Activated naive CD4-positive, alpha-beta T cell treated with anti-CD3 and anti-CD28 coated beads for 36 hours (primary cell): ENCODE data around the gene PARD3B. TPM values are rescaled to one million over a fixed set of nuclear protein-coding genes. Genes with fewer than 3 reads are reported as not detected.

Experiments
- CTCF ChIA-PET: fragments of 350-600 bp; sonication (Branson Sonifier 250); formaldehyde crosslinking; loops from one replicate; lab custom pipeline; 2021; ENCODE audit warnings: antibody characterized with exemption; lab: Charles Lee
- DNase-seq: peaks from one replicate; pipeline ENCODE4 v3.0.0-alpha.2; 2020
- H3K27ac Mint-ChIP-seq: one replicate; pipeline ENCODE4 v1.8.0; 2021; ENCODE audit warnings: mild to moderate bottlenecking, mixed read lengths
- H3K27me3 Mint-ChIP-seq: one replicate; pipeline ENCODE4 v1.8.0; 2021; ENCODE audit warnings: low read depth, mixed read lengths
- H3K36me3 Mint-ChIP-seq: one replicate; pipeline ENCODE4 v1.8.0; 2021; ENCODE audit warnings: low read depth, mixed read lengths
- H3K4me1 Mint-ChIP-seq: one replicate; pipeline ENCODE4 v1.8.0; 2021; ENCODE audit warnings: low read depth, mixed read lengths
- H3K4me3 Mint-ChIP-seq: one replicate; pipeline ENCODE4 v1.8.0; 2021; ENCODE audit warnings: mild to moderate bottlenecking, moderate library complexity, mixed read lengths
- H3K9me3 Mint-ChIP-seq: one replicate; pipeline ENCODE4 v1.8.0; 2021; ENCODE audit warnings: mixed read lengths
- intact Hi-C: fragments of 100-400 bp; cut with micrococcal nuclease; formaldehyde crosslinking; loops from one replicate; pipeline ENCODE4 v1.15.1; 2023
- total RNA-seq, 2 experiments: library from RNA; stranded (reverse); gene quantifications; one replicate each; pipeline ENCODE4 v1.2.3, GENCODE V29; 2021

Gene PARD3B
- total RNA-seq, 2 experiments from 2014 or later, result 0.15 to 0.43 TPM

GRCh38 chr2:204670756-204671155 lies 125.5 kb downstream of the PARD3B start:
- no peak overlapping the region for H3K4me3 Mint-ChIP-seq
- H3K4me1 Mint-ChIP-seq, result no peaks in the 10 kb centered on the region
- H3K27me3 Mint-ChIP-seq, result no peaks in the 10 kb centered on the region
- no peak for DNase-seq
- H3K27ac Mint-ChIP-seq, result no peak overlapping the region
- CTCF ChIA-PET, result no interaction called here
- H3K36me3 Mint-ChIP-seq, result no peaks in the 10 kb centered on the region
- no peaks in the 10 kb centered on the region for H3K9me3 Mint-ChIP-seq
- intact Hi-C loops, result no loop called here

- CTCF ChIA-PET, result no interaction called here
- no peak overlapping the region for H3K4me3 Mint-ChIP-seq
- H3K27me3 Mint-ChIP-seq, result no peaks in the 10 kb centered on the region
- H3K36me3 Mint-ChIP-seq, result no peaks in the 10 kb centered on the region
- intact Hi-C loops, result no loop called here
- no peaks in the 10 kb centered on the region for H3K9me3 Mint-ChIP-seq
- H3K4me1 Mint-ChIP-seq, result no peaks in the 10 kb centered on the region
- DNase-seq, result no peak
- no peak overlapping the region for H3K27ac Mint-ChIP-seq
Observed at GRCh38 chr2:204672772-204673171, 127.5 kb downstream of the PARD3B start.

GRCh38 chr2:204673877-204674276 lies 128.6 kb downstream of the PARD3B start:
- no peaks in the 10 kb centered on the region for H3K4me1 Mint-ChIP-seq
- H3K9me3 Mint-ChIP-seq, result no peaks in the 10 kb centered on the region
- H3K27ac Mint-ChIP-seq, result no peak overlapping the region
- DNase-seq, result no peak
- no peaks in the 10 kb centered on the region for H3K27me3 Mint-ChIP-seq
- intact Hi-C loops, result no loop called here
- no peak overlapping the region for H3K4me3 Mint-ChIP-seq
- CTCF ChIA-PET, result no interaction called here
- H3K36me3 Mint-ChIP-seq, result no peaks in the 10 kb centered on the region

GRCh38 chr2:204678031-204678430 lies 132.8 kb downstream of the PARD3B start:
- no peak for DNase-seq
- no peak overlapping the region for H3K27ac Mint-ChIP-seq
- CTCF ChIA-PET, result interaction anchor here (2.7 kb wide), 1 partner anchor 14 kb away, joined by 6 read pairs; no protein-coding TSS in a partner anchor
- no peaks in the 10 kb centered on the region for H3K27me3 Mint-ChIP-seq
- no peaks in the 10 kb centered on the region for H3K36me3 Mint-ChIP-seq
- no peaks in the 10 kb centered on the region for H3K4me1 Mint-ChIP-seq
- no peak overlapping the region for H3K4me3 Mint-ChIP-seq
- H3K9me3 Mint-ChIP-seq, result no peaks in the 10 kb centered on the region
- intact Hi-C loops, result no loop called here

GRCh38 chr2:204680576-204680975 lies 135.3 kb downstream of the PARD3B start:
- intact Hi-C loops, result no loop called here
- H3K4me1 Mint-ChIP-seq, result no peaks in the 10 kb centered on the region
- CTCF ChIA-PET, result no interaction called here
- H3K27me3 Mint-ChIP-seq, result no peaks in the 10 kb centered on the region
- H3K36me3 Mint-ChIP-seq, result no peaks in the 10 kb centered on the region
- DNase-seq, result no peak
- H3K4me3 Mint-ChIP-seq, result no peak overlapping the region
- no peak overlapping the region for H3K27ac Mint-ChIP-seq
- no peaks in the 10 kb centered on the region for H3K9me3 Mint-ChIP-seq

GRCh38 chr2:204681412-204681811 lies 136.1 kb downstream of the PARD3B start:
- no peak for DNase-seq
- intact Hi-C loops, result no loop called here
- H3K9me3 Mint-ChIP-seq, result no peaks in the 10 kb centered on the region
- no peaks in the 10 kb centered on the region for H3K36me3 Mint-ChIP-seq
- H3K27ac Mint-ChIP-seq, result no peak overlapping the region
- H3K4me1 Mint-ChIP-seq, result no peaks in the 10 kb centered on the region
- no peaks in the 10 kb centered on the region for H3K27me3 Mint-ChIP-seq
- CTCF ChIA-PET, result no interaction called here
- no peak overlapping the region for H3K4me3 Mint-ChIP-seq

- no peaks in the 10 kb centered on the region for H3K4me1 Mint-ChIP-seq
- H3K36me3 Mint-ChIP-seq, result no peaks in the 10 kb centered on the region
- DNase-seq, result no peak
- H3K4me3 Mint-ChIP-seq, result no peak overlapping the region
- intact Hi-C loops, result no loop called here
- no peaks in the 10 kb centered on the region for H3K27me3 Mint-ChIP-seq
- H3K9me3 Mint-ChIP-seq, result no peaks in the 10 kb centered on the region
- CTCF ChIA-PET, result no interaction called here
- no peak overlapping the region for H3K27ac Mint-ChIP-seq
Observed at GRCh38 chr2:204683384-204683783, 138.1 kb downstream of the PARD3B start.

- H3K4me3 Mint-ChIP-seq, result no peak overlapping the region
- DNase-seq, result no peak
- H3K36me3 Mint-ChIP-seq, result no peaks in the 10 kb centered on the region
- H3K9me3 Mint-ChIP-seq, result no peaks in the 10 kb centered on the region
- CTCF ChIA-PET, result interaction anchor here (0.6 kb wide), 1 partner anchor 325 kb away, joined by 4 read pairs; no protein-coding TSS in a partner anchor
- H3K4me1 Mint-ChIP-seq, result no peaks in the 10 kb centered on the region
- intact Hi-C loops, result no loop called here
- no peaks in the 10 kb centered on the region for H3K27me3 Mint-ChIP-seq
- H3K27ac Mint-ChIP-seq, result no peak overlapping the region
Observed at GRCh38 chr2:204686406-204686805, 141.1 kb downstream of the PARD3B start.

GRCh38 chr2:204687776-204688175 lies 142.5 kb downstream of the PARD3B start:
- Mint-ChIP-seq H3K36me3 (no peaks in the 10 kb centered on the region), H3K27ac (no peak overlapping the region), H3K4me1 (peaks cover 5% of the 10 kb centered on the region), H3K4me3 (no peak overlapping the region), H3K9me3 (no peaks in the 10 kb centered on the region), H3K27me3 (no peaks in the 10 kb centered on the region)
- intact Hi-C loops, result no loop called here
- CTCF ChIA-PET, result no interaction called here
- DNase-seq, result no peak

GRCh38 chr2:204691911-204692510 lies 146.7 kb downstream of the PARD3B start:
- intact Hi-C loops, result loop anchor here (1.0 to 2.0 kb wide), 7 partner anchors 367 to 989 kb away; no protein-coding TSS in a partner anchor
- H3K36me3 Mint-ChIP-seq, result no peaks in the 10 kb centered on the region
- DNase-seq, result peak; percentile 63
- H3K4me1 Mint-ChIP-seq, result peaks cover 7% of the 10 kb centered on the region
- no peaks in the 10 kb centered on the region for H3K9me3 Mint-ChIP-seq
- no peak overlapping the region for H3K27ac Mint-ChIP-seq
- CTCF ChIA-PET, result interaction anchor here (0.6 to 2.1 kb wide), 10 partner anchors 10 to 1095 kb away, joined by 3 to 12 read pairs (median 3); no protein-coding TSS in a partner anchor
- no peaks in the 10 kb centered on the region for H3K27me3 Mint-ChIP-seq
- H3K4me3 Mint-ChIP-seq, result no peak overlapping the region

GRCh38 chr2:204692790-204693189 lies 147.5 kb downstream of the PARD3B start:
- no peak overlapping the region for H3K4me3 Mint-ChIP-seq

GRCh38 chr2:204693262-204693661 lies 148.0 kb downstream of the PARD3B start:
- no peak overlapping the region for H3K4me3 Mint-ChIP-seq
- intact Hi-C loops, result loop anchor here (2.0 kb wide), 2 partner anchors 432 to 988 kb away; no protein-coding TSS in a partner anchor
- H3K4me1 Mint-ChIP-seq, result peaks cover 7% of the 10 kb centered on the region
- DNase-seq, result no peak
- H3K9me3 Mint-ChIP-seq, result no peaks in the 10 kb centered on the region
- H3K27ac Mint-ChIP-seq, result no peak overlapping the region
- CTCF ChIA-PET, result interaction anchor here (2.0 kb wide), 1 partner anchor 369 kb away, joined by 12 read pairs; no protein-coding TSS in a partner anchor
- H3K27me3 Mint-ChIP-seq, result no peaks in the 10 kb centered on the region
- no peaks in the 10 kb centered on the region for H3K36me3 Mint-ChIP-seq

More at GRCh38 chr2:204692790-204693189, 147.5 kb downstream of the PARD3B start:
- CTCF ChIA-PET, result interaction anchor here (0.6 to 2.1 kb wide), 8 partner anchors 15 to 1096 kb away, joined by 3 to 12 read pairs (median 4); no protein-coding TSS in a partner anchor
- Mint-ChIP-seq H3K27ac (no peak overlapping the region), H3K27me3 (no peaks in the 10 kb centered on the region), H3K36me3 (no peaks in the 10 kb centered on the region), H3K4me1 (peaks cover 7% of the 10 kb centered on the region), H3K9me3 (no peaks in the 10 kb centered on the region)
- DNase-seq, result no peak
- intact Hi-C loops, result loop anchor here (1.0 to 2.0 kb wide), 7 partner anchors 367 to 988 kb away; no protein-coding TSS in a partner anchor

GRCh38 chr2:204695506-204695905 lies 150.2 kb downstream of the PARD3B start:
- DNase-seq, result no peak
- Mint-ChIP-seq H3K27me3 (no peaks in the 10 kb centered on the region), H3K4me1 (peaks cover 7% of the 10 kb centered on the region), H3K4me3 (no peak overlapping the region), H3K9me3 (no peaks in the 10 kb centered on the region), H3K36me3 (no peaks in the 10 kb centered on the region), H3K27ac (no peak overlapping the region)
- CTCF ChIA-PET, result interaction anchor here (0.5 kb wide), 1 partner anchor 372 kb away, joined by 3 read pairs; no protein-coding TSS in a partner anchor
- intact Hi-C loops, result no loop called here
